SK-N-SH (cell line): Measurements from ENCODE around the gene ROS1. TPM values are rescaled to one million over a fixed set of nuclear protein-coding genes. Genes with fewer than 3 reads are reported as not detected.

Experiments used
- CTCF ChIA-PET: fragments of 300-600, 350-600 bp; formaldehyde crosslinking; extraction: SDS; loops from one replicate; lab custom pipeline; 2021; lab: Yijun Ruan, JAX
- POLR2A ChIA-PET: fragments of 350-600 bp; sonication (Branson Sonifier 250); formaldehyde crosslinking; extraction: SDS; loops from one replicate; lab custom pipeline; 2020; ENCODE audit warnings: antibody characterized with exemption, inconsistent platforms; lab: Yijun Ruan, JAX
- DNase-seq: peaks from one replicate; pipeline ENCODE4 v3.0.0; 2012
- H2AFZ ChIP-seq: fragments of 200-600 bp; sonication (generic); 2 replicates; pipeline ENCODE4 v1.8.1; 2016; ENCODE audit warnings: antibody characterized with exemption, mild to moderate bottlenecking, low read depth
- H3F3A ChIP-seq: fragments of 200-600 bp; sonication (generic); replicated peaks from 2 replicates; pipeline ENCODE3; 2016; ENCODE audit warnings: antibody characterized with exemption, mild to moderate bottlenecking; ENCODE audit not compliant: insufficient read depth
- H3K27ac ChIP-seq, 2 experiments: fragments of 200-500 bp in 1 of 2; fragments of 200-600 bp in 1 of 2; sonication (Bioruptor generic) in 1 of 2; sonication (generic), shearing (Covaris generic) in 1 of 2; 2 replicates each; pipeline versions ENCODE4 v1.5.1 to v1.6.1; 2014 to 2016; ENCODE audit warnings: low read depth in 2 of 2, inconsistent platforms in 1 of 2, low read length in 1 of 2, mild to moderate bottlenecking in 1 of 2, mixed read lengths in 1 of 2
- H3K27me3 ChIP-seq: fragments of 200-600 bp; sonication (generic), shearing (Covaris generic); 2 replicates; pipeline ENCODE4 v1.6.1; 2016; ENCODE audit warnings: mixed run types; ENCODE audit not compliant: insufficient read depth
- H3K36me3 ChIP-seq, 2 experiments: fragments of 200-500 bp in 1 of 2; fragments of 200-600 bp in 1 of 2; sonication (Bioruptor generic) in 1 of 2; sonication (generic) in 1 of 2; replicated peaks in 1 of 2; 2 replicates each; pipeline versions ENCODE3 to v1.5.1; 2014 to 2016; ENCODE audit warnings: low read length in 1 of 2, mild to moderate bottlenecking in 1 of 2; ENCODE audit not compliant: insufficient read depth in 2 of 2, control insufficient read depth in 1 of 2
- H3K4me1 ChIP-seq, 2 experiments: fragments of 200-500 bp in 1 of 2; fragments of 200-600 bp in 1 of 2; sonication (Bioruptor generic) in 1 of 2; sonication (generic), shearing (Covaris generic) in 1 of 2; 2 replicates each; pipeline versions ENCODE4 v1.5.1 to v1.6.1; 2014 to 2016; ENCODE audit warnings: low read depth in 1 of 2, low read length in 1 of 2, mixed run types in 1 of 2; ENCODE audit not compliant: insufficient read depth in 2 of 2, control insufficient read depth in 1 of 2
- H3K4me2 ChIP-seq: fragments of 200-600 bp; sonication (generic), shearing (Covaris generic); 2 replicates; pipeline ENCODE4 v1.6.1; 2017; ENCODE audit warnings: mixed run types
- H3K4me3 ChIP-seq, 2 experiments: fragments of 200-500 bp in 1 of 2; fragments of 200-600 bp in 1 of 2; sonication (Bioruptor generic) in 1 of 2; sonication (generic), shearing (Covaris generic) in 1 of 2; 2 replicates each; pipeline versions ENCODE4 v1.5.1 to v1.8.1; 2014 to 2016; ENCODE audit warnings: low read depth in 2 of 2, inconsistent platforms in 1 of 2, low read length in 1 of 2, mild to moderate bottlenecking in 1 of 2, mixed read lengths in 1 of 2, moderate library complexity in 1 of 2
- H3K79me2 ChIP-seq: fragments of 200-600 bp; sonication (generic); 2 replicates; pipeline ENCODE4 v1.8.1; 2017; ENCODE audit warnings: mild to moderate bottlenecking; ENCODE audit not compliant: insufficient read depth
- H3K9ac ChIP-seq: fragments of 200-600 bp; sonication (generic); 2 replicates; pipeline ENCODE4 v1.6.1; 2017; ENCODE audit warnings: mixed run types
- H3K9me2 ChIP-seq: fragments of 200-600 bp; sonication (generic); 2 replicates; pipeline ENCODE4 v1.6.1; 2017; ENCODE audit warnings: mixed run types
- H3K9me3 ChIP-seq: fragments of 200-600 bp; sonication (generic); 2 replicates; pipeline ENCODE4 v1.6.1; 2017; ENCODE audit warnings: mixed run types, mild to moderate bottlenecking, moderate library complexity
- H4K20me1 ChIP-seq: fragments of 200-600 bp; sonication (generic); 2 replicates; pipeline ENCODE4 v1.6.1; 2017; ENCODE audit warnings: mild to moderate bottlenecking, mixed run types; ENCODE audit not compliant: insufficient read depth
- ELF1 ChIP-seq: IDR thresholded peaks from 2 replicates; pipeline ENCODE4 v1.4.0; 2012
- EP300 ChIP-seq, 2 experiments: IDR thresholded peaks; 2 replicates each; pipeline versions ENCODE4 v1.4.0 to v1.6.1; 2012; ENCODE audit warnings: borderline replicate concordance in 1 of 2, low read depth in 1 of 2, low read length in 1 of 2
- EZH2phosphoT487 ChIP-seq: fragments of 200-600 bp; sonication (generic); IDR thresholded peaks from 2 replicates; pipeline ENCODE4 v1.6.1; 2017; ENCODE audit warnings: low read depth, mixed run types, mild to moderate bottlenecking, antibody characterized with exemption, moderate library complexity, borderline replicate concordance
- FOSL2 ChIP-seq: IDR thresholded peaks from 2 replicates; pipeline ENCODE4 v1.4.0; 2012; ENCODE audit warnings: low read depth, mild to moderate bottlenecking, moderate library complexity, borderline replicate concordance
- FOXJ3 ChIP-seq: sonication (generic); formaldehyde crosslinking; IDR thresholded peaks from 2 replicates; pipeline ENCODE4 v1.5.1; 2020; ENCODE audit warnings: mild to moderate bottlenecking, missing genetic modification reagents
- GABPA ChIP-seq: IDR thresholded peaks from 2 replicates; pipeline ENCODE4 v1.4.0; 2012; ENCODE audit warnings: low read depth, mild to moderate bottlenecking
- IRF3 ChIP-seq: fragments of 150-350 bp; IDR thresholded peaks from 2 replicates; pipeline ENCODE4 v1.6.1; 2016; ENCODE audit warnings: mild to moderate bottlenecking, low read depth, low read length
- JUND ChIP-seq: IDR thresholded peaks from 2 replicates; pipeline ENCODE4 v1.4.0; 2012
- PBX3 ChIP-seq: IDR thresholded peaks from 2 replicates; pipeline ENCODE4; 2012
- RAD21 ChIP-seq: IDR thresholded peaks from 2 replicates; pipeline ENCODE4 v1.6.1; 2012; ENCODE audit warnings: mild to moderate bottlenecking, low read length
- SIN3A ChIP-seq: IDR thresholded peaks from 2 replicates; pipeline ENCODE4 v1.6.1; 2012; ENCODE audit warnings: low read depth, mild to moderate bottlenecking, low read length, moderate library complexity, borderline replicate concordance
- SMC3 ChIP-seq: IDR thresholded peaks from 2 replicates; pipeline ENCODE4 v1.6.1; 2012; ENCODE audit warnings: low read depth, low read length, improper control_type of control experiment
- TEAD4 ChIP-seq: IDR thresholded peaks from 2 replicates; pipeline ENCODE4 v1.4.0; 2012; ENCODE audit warnings: mild to moderate bottlenecking, borderline replicate concordance; ENCODE audit not compliant: insufficient read depth
- YY1 ChIP-seq: IDR thresholded peaks from 2 replicates; pipeline ENCODE4 v1.4.0; 2012; ENCODE audit warnings: low read depth, mild to moderate bottlenecking
- WGBS: methylation state at CpG from one replicate; pipeline ENCODE4 v1.1.6; 2017; ENCODE audit warnings: low lambda C conversion rate; 5-methylcytosine and 5-hydroxymethylcytosine counted together
- polyA plus RNA-seq, 3 experiments: library from polyadenylated mRNA; depleted of rRNA; stranded (reverse); fragments of >200 nt; gene quantifications; 2 replicates each; pipeline ENCODE4 v1.2.3, GENCODE V29; 2012

Gene ROS1
- polyA plus RNA-seq, 1 of the 3 experiments (the other 2 are of a cell fraction): 1.8 TPM

- Histone ChIP-seq H3K4me2 (no peak overlapping the region), H3K9me2 (no peaks in the 10 kb centered on the region), H3K36me3 (no peaks in the 10 kb centered on the region), H3K9me3 (no peaks in the 10 kb centered on the region), H3K27me3 (no peaks in the 10 kb centered on the region), H2AFZ (no peak overlapping the region), H3K4me1 (no peaks in the 10 kb centered on the region), H3K79me2 (no peaks in the 10 kb centered on the region), H3F3A (no peaks in the 10 kb centered on the region), H3K27ac (no peak overlapping the region), H3K4me3 (no peak overlapping the region), H4K20me1 (no peaks in the 10 kb centered on the region), H3K9ac (no peak overlapping the region)
- TF ChIP-seq ELF1: no peak
- TF ChIP-seq YY1: no peak
- no peak for TF ChIP-seq FOXJ3 (CRISPR knock-in tag)
- TF ChIP-seq JUND: no peak
- no peak for TF ChIP-seq EP300 (IDR thresholded peaks at IDR 0.05; ENCODE audit: borderline replicate concordance in 1 of 2, low read depth in 1 of 2, low read length in 1 of 2)
- TF ChIP-seq RAD21: no peak
- no peak for TF ChIP-seq GABPA
- TF ChIP-seq PBX3: no peak
- TF ChIP-seq FOSL2: no peak
- TF ChIP-seq TEAD4: no peak
- TF ChIP-seq EZH2phosphoT487: no peak
- TF ChIP-seq SMC3: no peak
- ChIA-PET CTCF (no interaction called here), POLR2A (no interaction called here)
- no peak for DNase-seq
- WGBS: 26% methylated on average over 5 of the region's 5 CpGs
Measured at GRCh38 chr6:117359581-117359980, 66.2 kb downstream of the ROS1 start.

- CTCF ChIA-PET: no interaction called here
Measured at GRCh38 chr6:117354671-117355070, 71.1 kb downstream of the ROS1 start.

More at GRCh38 chr6:117354671-117355070, 71.1 kb downstream of the ROS1 start:
- H3K4me3 ChIP-seq: no peak overlapping the region
- H3K9me2 ChIP-seq: no peaks in the 10 kb centered on the region
- no peak for TF ChIP-seq SIN3A
- TF ChIP-seq IRF3: no peak
- TF ChIP-seq RAD21: no peak
- no peaks in the 10 kb centered on the region for H3K4me1 ChIP-seq
- no peak overlapping the region for H2AFZ ChIP-seq
- no peaks in the 10 kb centered on the region for H3K79me2 ChIP-seq
- H3K9me3 ChIP-seq: no peaks in the 10 kb centered on the region
- DNase-seq: no peak
- no peaks in the 10 kb centered on the region for H4K20me1 ChIP-seq
- no peak overlapping the region for H3K27ac ChIP-seq
- 79% methylated on average over 1 of the region's 1 CpG for WGBS
- H3K27me3 ChIP-seq: no peaks in the 10 kb centered on the region
- H3F3A ChIP-seq: no peaks in the 10 kb centered on the region
- H3K36me3 ChIP-seq: no peaks in the 10 kb centered on the region
- POLR2A ChIA-PET: no interaction called here
- no peak overlapping the region for H3K4me2 ChIP-seq
- H3K9ac ChIP-seq: no peak overlapping the region
